HEK293 (cell line): ENCODE results near the gene ZNF222.
A peak's percentile ranks its signal among the peaks of the same experiment; 100 is the strongest.

Experiments used
- GLI2 ChIP-seq: fragments of 450-650 bp; formaldehyde crosslinking; IDR thresholded peaks from 2 replicates; pipeline ENCODE4; 2017; ENCODE audit warnings: missing biosample characterization, missing genetic modification characterization, low read depth, borderline replicate concordance
- KLF7 ChIP-seq: fragments of 450-650 bp; formaldehyde crosslinking; IDR thresholded peaks from 2 replicates; pipeline ENCODE4 v1.5.1; 2016; ENCODE audit warnings: missing biosample characterization, missing genetic modification characterization, borderline replicate concordance
- ZBTB1 ChIP-seq: fragments of 450-650 bp; formaldehyde crosslinking; IDR thresholded peaks from 2 replicates; pipeline ENCODE4 v1.5.1; 2016; ENCODE audit warnings: missing biosample characterization, missing genetic modification characterization
- ZBTB8A ChIP-seq: fragments of 450-650 bp; formaldehyde crosslinking; IDR thresholded peaks from 2 replicates; pipeline ENCODE4 v1.5.1; 2016; ENCODE audit warnings: missing biosample characterization, missing genetic modification characterization
- ZFP37 ChIP-seq: fragments of 450-650 bp; formaldehyde crosslinking; IDR thresholded peaks from 2 replicates; pipeline ENCODE4 v1.5.1; 2016; ENCODE audit warnings: missing biosample characterization, missing genetic modification characterization
- ZNF221 ChIP-seq: fragments of 450-650 bp; formaldehyde crosslinking; IDR thresholded peaks from 2 replicates; pipeline ENCODE4 v1.5.1; 2017; ENCODE audit warnings: missing biosample characterization, missing genetic modification characterization, borderline replicate concordance
- ZNF23 ChIP-seq: fragments of 450-650 bp; formaldehyde crosslinking; IDR thresholded peaks from 2 replicates; pipeline ENCODE4 v1.5.1; 2016; ENCODE audit warnings: missing biosample characterization, missing genetic modification characterization, borderline replicate concordance
- ZNF473 ChIP-seq: fragments of 450-650 bp; formaldehyde crosslinking; IDR thresholded peaks from 2 replicates; pipeline ENCODE4 v1.5.1; 2017; ENCODE audit warnings: missing biosample characterization, missing genetic modification characterization
- ZNF521 ChIP-seq: fragments of 450-650 bp; formaldehyde crosslinking; IDR thresholded peaks from 2 replicates; pipeline ENCODE4 v1.5.1; 2017; ENCODE audit warnings: missing biosample characterization, mild to moderate bottlenecking, missing genetic modification characterization
- ZNF701 ChIP-seq: fragments of 450-650 bp; formaldehyde crosslinking; IDR thresholded peaks from 2 replicates; pipeline ENCODE4 v1.5.1; 2016; ENCODE audit warnings: missing biosample characterization, missing genetic modification characterization
- ZSCAN23 ChIP-seq: fragments of 450-650 bp; formaldehyde crosslinking; IDR thresholded peaks from 2 replicates; pipeline ENCODE4 v1.5.1; 2016; ENCODE audit warnings: missing biosample characterization, missing genetic modification characterization
- TF ChIP-seq, protein P1 (sequence below): fragments of 450-650 bp; formaldehyde crosslinking; IDR thresholded peaks from 2 replicates; pipeline ENCODE4 v1.5.1; 2016; ENCODE audit warnings: missing biosample characterization, missing genetic modification characterization
- TF ChIP-seq, protein P2 (sequence below): fragments of 450-650 bp; formaldehyde crosslinking; IDR thresholded peaks from 2 replicates; pipeline ENCODE4 v1.5.0; 2017; ENCODE audit warnings: missing biosample characterization, missing genetic modification characterization, borderline replicate concordance
- TF ChIP-seq, protein P3 (sequence below): fragments of 450-650 bp; formaldehyde crosslinking; IDR thresholded peaks from 2 replicates; pipeline ENCODE4 v1.5.1; 2016; ENCODE audit warnings: missing biosample characterization, missing genetic modification characterization, low read depth
- TF ChIP-seq, protein P4 (sequence below): fragments of 450-650 bp; formaldehyde crosslinking; IDR thresholded peaks from 2 replicates; pipeline ENCODE4 v1.5.1; 2016; ENCODE audit warnings: missing biosample characterization, missing genetic modification characterization
- TF ChIP-seq, protein P5 (sequence below): fragments of 450-650 bp; formaldehyde crosslinking; IDR thresholded peaks from 2 replicates; pipeline ENCODE4 v1.5.1; 2016; ENCODE audit warnings: missing biosample characterization, missing genetic modification characterization
- TF ChIP-seq, protein P6 (sequence below): fragments of 450-650 bp; formaldehyde crosslinking; IDR thresholded peaks from 2 replicates; pipeline ENCODE4 v1.5.1; 2016; ENCODE audit warnings: missing biosample characterization, missing genetic modification characterization
- TF ChIP-seq, protein P7 (sequence below): fragments of 450-650 bp; IDR thresholded peaks from 2 replicates; pipeline ENCODE4 v1.5.1; 2018; ENCODE audit warnings: missing biosample characterization, mild to moderate bottlenecking, missing genetic modification characterization
- TF ChIP-seq, protein P8 (sequence below): fragments of 450-650 bp; formaldehyde crosslinking; conservative IDR thresholded peaks from 2 replicates; pipeline ENCODE4 v1.5.1; 2016; ENCODE audit warnings: low read depth, missing biosample characterization, missing genetic modification characterization

Gene ZNF222

DNA sequence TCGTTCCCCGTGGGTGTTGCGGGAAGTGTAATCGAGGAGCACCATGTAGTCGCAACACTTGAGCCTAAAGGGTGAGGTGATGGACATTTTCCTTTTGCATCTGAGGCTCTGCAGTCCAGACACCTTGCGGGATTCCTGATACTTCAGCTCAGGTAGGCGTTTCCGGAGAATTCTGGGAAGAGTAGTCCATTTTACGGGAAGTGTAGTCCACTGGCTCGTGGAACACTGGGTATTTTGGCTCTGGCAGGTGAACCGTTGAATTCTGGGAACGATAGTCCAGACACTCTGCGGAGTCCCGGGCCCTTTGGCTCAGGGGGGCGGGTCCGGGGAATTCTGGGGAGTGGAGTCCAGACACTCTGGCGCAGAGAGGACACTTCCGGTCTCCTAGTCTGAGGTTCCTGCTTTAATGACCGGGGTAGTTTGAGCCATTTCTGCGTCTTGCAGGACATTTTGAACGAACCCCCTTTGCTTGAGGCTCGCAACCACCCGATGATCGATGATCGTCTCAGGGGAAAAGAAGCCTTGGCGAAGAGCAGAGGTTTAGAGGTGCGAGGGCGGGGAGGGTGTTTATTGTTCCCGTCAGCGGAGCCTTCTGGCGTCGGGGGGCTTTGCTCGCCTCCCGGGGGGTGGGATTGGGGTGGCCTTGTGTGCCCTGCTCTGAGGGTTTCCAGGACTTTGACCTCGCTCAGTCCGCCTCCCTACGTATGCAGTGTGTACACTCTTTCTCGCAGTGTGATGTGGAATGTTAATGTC, 26.6 kb downstream of the ZNF222 start, which contains the start of gene ZNF223 (continued):
- TF ChIP-seq ZNF701 (tag by site-specific recombination) (no peak), ZNF23 (tag by site-specific recombination) (no peak), ZSCAN23 (tag by site-specific recombination) (no peak), ZNF473 (tag by site-specific recombination) (no peak), ZBTB8A (tag by site-specific recombination) (peak; percentile 43), KLF7 (tag by site-specific recombination) (no peak), ZBTB1 (no peak), ZNF221 (tag by site-specific recombination) (no peak), ZFP37 (peak; percentile 67), ZNF521 (no peak), GLI2 (no peak)
- TF ChIP-seq, protein P1, sequence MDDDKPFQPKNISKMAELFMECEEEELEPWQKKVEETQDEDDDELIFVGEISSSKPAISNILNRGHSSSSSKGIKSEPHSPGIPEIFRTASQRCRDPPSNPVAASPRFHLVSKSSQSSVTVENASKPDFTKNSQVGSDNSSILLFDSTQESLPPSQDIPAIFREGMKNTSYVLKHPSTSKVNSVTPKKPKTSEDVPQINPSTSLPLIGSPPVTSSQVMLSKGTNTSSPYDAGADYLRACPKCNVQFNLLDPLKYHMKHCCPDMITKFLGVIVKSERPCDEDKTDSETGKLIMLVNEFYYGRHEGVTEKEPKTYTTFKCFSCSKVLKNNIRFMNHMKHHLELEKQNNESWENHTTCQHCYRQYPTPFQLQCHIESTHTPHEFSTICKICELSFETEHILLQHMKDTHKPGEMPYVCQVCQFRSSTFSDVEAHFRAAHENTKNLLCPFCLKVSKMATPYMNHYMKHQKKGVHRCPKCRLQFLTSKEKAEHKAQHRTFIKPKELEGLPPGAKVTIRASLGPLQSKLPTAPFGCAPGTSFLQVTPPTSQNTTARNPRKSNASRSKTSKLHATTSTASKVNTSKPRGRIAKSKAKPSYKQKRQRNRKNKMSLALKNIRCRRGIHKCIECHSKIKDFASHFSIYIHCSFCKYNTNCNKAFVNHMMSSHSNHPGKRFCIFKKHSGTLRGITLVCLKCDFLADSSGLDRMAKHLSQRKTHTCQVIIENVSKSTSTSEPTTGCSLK, result no peak
- TF ChIP-seq, protein P2, sequence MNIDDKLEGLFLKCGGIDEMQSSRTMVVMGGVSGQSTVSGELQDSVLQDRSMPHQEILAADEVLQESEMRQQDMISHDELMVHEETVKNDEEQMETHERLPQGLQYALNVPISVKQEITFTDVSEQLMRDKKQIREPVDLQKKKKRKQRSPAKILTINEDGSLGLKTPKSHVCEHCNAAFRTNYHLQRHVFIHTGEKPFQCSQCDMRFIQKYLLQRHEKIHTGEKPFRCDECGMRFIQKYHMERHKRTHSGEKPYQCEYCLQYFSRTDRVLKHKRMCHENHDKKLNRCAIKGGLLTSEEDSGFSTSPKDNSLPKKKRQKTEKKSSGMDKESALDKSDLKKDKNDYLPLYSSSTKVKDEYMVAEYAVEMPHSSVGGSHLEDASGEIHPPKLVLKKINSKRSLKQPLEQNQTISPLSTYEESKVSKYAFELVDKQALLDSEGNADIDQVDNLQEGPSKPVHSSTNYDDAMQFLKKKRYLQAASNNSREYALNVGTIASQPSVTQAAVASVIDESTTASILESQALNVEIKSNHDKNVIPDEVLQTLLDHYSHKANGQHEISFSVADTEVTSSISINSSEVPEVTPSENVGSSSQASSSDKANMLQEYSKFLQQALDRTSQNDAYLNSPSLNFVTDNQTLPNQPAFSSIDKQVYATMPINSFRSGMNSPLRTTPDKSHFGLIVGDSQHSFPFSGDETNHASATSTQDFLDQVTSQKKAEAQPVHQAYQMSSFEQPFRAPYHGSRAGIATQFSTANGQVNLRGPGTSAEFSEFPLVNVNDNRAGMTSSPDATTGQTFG (tag by site-specific recombination), result no peak
- TF ChIP-seq, protein P3, sequence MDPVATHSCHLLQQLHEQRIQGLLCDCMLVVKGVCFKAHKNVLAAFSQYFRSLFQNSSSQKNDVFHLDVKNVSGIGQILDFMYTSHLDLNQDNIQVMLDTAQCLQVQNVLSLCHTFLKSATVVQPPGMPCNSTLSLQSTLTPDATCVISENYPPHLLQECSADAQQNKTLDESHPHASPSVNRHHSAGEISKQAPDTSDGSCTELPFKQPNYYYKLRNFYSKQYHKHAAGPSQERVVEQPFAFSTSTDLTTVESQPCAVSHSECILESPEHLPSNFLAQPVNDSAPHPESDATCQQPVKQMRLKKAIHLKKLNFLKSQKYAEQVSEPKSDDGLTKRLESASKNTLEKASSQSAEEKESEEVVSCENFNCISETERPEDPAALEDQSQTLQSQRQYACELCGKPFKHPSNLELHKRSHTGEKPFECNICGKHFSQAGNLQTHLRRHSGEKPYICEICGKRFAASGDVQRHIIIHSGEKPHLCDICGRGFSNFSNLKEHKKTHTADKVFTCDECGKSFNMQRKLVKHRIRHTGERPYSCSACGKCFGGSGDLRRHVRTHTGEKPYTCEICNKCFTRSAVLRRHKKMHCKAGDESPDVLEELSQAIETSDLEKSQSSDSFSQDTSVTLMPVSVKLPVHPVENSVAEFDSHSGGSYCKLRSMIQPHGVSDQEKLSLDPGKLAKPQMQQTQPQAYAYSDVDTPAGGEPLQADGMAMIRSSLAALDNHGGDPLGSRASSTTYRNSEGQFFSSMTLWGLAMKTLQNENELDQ (tag by site-specific recombination), result no peak
- TF ChIP-seq, protein P4, sequence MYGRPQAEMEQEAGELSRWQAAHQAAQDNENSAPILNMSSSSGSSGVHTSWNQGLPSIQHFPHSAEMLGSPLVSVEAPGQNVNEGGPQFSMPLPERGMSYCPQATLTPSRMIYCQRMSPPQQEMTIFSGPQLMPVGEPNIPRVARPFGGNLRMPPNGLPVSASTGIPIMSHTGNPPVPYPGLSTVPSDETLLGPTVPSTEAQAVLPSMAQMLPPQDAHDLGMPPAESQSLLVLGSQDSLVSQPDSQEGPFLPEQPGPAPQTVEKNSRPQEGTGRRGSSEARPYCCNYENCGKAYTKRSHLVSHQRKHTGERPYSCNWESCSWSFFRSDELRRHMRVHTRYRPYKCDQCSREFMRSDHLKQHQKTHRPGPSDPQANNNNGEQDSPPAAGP, result peak; percentile 48
- TF ChIP-seq, protein P5, sequence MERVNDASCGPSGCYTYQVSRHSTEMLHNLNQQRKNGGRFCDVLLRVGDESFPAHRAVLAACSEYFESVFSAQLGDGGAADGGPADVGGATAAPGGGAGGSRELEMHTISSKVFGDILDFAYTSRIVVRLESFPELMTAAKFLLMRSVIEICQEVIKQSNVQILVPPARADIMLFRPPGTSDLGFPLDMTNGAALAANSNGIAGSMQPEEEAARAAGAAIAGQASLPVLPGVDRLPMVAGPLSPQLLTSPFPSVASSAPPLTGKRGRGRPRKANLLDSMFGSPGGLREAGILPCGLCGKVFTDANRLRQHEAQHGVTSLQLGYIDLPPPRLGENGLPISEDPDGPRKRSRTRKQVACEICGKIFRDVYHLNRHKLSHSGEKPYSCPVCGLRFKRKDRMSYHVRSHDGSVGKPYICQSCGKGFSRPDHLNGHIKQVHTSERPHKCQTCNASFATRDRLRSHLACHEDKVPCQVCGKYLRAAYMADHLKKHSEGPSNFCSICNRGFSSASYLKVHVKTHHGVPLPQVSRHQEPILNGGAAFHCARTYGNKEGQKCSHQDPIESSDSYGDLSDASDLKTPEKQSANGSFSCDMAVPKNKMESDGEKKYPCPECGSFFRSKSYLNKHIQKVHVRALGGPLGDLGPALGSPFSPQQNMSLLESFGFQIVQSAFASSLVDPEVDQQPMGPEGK (tag by site-specific recombination), result peak; percentile 91
- TF ChIP-seq, protein P6, sequence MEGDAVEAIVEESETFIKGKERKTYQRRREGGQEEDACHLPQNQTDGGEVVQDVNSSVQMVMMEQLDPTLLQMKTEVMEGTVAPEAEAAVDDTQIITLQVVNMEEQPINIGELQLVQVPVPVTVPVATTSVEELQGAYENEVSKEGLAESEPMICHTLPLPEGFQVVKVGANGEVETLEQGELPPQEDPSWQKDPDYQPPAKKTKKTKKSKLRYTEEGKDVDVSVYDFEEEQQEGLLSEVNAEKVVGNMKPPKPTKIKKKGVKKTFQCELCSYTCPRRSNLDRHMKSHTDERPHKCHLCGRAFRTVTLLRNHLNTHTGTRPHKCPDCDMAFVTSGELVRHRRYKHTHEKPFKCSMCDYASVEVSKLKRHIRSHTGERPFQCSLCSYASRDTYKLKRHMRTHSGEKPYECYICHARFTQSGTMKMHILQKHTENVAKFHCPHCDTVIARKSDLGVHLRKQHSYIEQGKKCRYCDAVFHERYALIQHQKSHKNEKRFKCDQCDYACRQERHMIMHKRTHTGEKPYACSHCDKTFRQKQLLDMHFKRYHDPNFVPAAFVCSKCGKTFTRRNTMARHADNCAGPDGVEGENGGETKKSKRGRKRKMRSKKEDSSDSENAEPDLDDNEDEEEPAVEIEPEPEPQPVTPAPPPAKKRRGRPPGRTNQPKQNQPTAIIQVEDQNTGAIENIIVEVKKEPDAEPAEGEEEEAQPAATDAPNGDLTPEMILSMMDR (tag by site-specific recombination), result no peak; the same call in 1 of the 2 replicates
- TF ChIP-seq, protein P7, sequence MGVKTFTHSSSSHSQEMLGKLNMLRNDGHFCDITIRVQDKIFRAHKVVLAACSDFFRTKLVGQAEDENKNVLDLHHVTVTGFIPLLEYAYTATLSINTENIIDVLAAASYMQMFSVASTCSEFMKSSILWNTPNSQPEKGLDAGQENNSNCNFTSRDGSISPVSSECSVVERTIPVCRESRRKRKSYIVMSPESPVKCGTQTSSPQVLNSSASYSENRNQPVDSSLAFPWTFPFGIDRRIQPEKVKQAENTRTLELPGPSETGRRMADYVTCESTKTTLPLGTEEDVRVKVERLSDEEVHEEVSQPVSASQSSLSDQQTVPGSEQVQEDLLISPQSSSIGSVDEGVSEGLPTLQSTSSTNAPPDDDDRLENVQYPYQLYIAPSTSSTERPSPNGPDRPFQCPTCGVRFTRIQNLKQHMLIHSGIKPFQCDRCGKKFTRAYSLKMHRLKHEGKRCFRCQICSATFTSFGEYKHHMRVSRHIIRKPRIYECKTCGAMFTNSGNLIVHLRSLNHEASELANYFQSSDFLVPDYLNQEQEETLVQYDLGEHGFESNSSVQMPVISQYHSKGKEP, result peak; percentile 43
- TF ChIP-seq, protein P8, sequence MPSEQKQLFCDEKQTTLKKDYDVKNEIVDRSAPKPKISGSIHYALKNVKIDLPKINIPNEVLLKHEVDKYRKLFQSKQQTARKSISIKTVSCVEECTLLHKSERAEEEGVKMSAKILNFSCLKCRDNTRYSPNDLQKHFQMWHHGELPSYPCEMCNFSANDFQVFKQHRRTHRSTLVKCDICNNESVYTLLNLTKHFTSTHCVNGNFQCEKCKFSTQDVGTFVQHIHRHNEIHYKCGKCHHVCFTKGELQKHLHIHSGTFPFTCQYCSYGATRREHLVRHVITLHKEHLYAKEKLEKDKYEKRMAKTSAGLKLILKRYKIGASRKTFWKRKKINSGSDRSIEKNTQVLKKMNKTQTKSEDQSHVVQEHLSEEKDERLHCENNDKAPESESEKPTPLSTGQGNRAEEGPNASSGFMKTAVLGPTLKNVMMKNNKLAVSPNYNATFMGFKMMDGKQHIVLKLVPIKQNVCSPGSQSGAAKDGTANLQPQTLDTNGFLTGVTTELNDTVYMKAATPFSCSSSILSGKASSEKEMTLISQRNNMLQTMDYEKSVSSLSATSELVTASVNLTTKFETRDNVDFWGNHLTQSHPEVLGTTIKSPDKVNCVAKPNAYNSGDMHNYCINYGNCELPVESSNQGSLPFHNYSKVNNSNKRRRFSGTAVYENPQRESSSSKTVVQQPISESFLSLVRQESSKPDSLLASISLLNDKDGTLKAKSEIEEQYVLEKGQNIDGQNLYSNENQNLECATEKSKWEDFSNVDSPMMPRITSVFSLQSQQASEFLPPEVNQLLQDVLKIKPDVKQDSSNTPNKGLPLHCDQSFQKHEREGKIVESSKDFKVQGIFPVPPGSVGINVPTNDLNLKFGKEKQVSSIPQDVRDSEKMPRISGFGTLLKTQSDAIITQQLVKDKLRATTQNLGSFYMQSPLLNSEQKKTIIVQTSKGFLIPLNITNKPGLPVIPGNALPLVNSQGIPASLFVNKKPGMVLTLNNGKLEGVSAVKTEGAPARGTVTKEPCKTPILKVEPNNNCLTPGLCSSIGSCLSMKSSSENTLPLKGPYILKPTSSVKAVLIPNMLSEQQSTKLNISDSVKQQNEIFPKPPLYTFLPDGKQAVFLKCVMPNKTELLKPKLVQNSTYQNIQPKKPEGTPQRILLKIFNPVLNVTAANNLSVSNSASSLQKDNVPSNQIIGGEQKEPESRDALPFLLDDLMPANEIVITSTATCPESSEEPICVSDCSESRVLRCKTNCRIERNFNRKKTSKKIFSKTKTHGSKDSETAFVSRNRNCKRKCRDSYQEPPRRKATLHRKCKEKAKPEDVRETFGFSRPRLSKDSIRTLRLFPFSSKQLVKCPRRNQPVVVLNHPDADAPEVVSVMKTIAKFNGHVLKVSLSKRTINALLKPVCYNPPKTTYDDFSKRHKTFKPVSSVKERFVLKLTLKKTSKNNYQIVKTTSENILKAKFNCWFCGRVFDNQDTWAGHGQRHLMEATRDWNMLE (tag by site-specific recombination), result peak; percentile 100
